ENCODE results near the gene FAM241B. TPM values are rescaled to one million over a fixed set of nuclear protein-coding genes. Genes with fewer than 3 reads are reported as not detected.

The FAM241B gene
- total RNA-seq, 4 donors from 2014 or later: 0.84 to 2.3 (median 1.8) TPM

DNA sequence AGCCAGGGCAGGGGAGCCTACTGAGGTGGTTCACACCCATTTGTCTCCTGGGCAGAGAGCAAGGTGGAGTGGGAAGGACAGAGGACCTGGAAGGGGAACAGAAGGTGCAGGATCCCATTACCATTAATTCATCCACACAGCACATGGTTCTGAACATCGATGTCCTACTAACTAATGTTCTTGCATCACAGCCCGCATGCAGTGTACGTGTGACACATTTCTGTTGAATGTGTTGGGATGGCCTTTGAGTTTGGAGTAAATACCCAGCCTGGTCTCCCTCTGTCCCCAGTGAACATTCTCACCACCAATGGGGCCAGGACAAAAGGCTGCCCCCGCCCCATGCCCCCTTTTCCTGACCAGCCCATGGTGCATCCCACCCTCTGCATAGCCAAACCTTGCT lies 46.3 kb downstream of the FAM241B start:
- ATAC-seq (ENCODE audit: low FRiP score) (no peak), DNase-seq (ENCODE audit: low spot score) (no peak)
- TF ChIP-seq, protein P1, sequence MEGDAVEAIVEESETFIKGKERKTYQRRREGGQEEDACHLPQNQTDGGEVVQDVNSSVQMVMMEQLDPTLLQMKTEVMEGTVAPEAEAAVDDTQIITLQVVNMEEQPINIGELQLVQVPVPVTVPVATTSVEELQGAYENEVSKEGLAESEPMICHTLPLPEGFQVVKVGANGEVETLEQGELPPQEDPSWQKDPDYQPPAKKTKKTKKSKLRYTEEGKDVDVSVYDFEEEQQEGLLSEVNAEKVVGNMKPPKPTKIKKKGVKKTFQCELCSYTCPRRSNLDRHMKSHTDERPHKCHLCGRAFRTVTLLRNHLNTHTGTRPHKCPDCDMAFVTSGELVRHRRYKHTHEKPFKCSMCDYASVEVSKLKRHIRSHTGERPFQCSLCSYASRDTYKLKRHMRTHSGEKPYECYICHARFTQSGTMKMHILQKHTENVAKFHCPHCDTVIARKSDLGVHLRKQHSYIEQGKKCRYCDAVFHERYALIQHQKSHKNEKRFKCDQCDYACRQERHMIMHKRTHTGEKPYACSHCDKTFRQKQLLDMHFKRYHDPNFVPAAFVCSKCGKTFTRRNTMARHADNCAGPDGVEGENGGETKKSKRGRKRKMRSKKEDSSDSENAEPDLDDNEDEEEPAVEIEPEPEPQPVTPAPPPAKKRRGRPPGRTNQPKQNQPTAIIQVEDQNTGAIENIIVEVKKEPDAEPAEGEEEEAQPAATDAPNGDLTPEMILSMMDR (IDR thresholded peaks at IDR 0.05): no peak

DNA sequence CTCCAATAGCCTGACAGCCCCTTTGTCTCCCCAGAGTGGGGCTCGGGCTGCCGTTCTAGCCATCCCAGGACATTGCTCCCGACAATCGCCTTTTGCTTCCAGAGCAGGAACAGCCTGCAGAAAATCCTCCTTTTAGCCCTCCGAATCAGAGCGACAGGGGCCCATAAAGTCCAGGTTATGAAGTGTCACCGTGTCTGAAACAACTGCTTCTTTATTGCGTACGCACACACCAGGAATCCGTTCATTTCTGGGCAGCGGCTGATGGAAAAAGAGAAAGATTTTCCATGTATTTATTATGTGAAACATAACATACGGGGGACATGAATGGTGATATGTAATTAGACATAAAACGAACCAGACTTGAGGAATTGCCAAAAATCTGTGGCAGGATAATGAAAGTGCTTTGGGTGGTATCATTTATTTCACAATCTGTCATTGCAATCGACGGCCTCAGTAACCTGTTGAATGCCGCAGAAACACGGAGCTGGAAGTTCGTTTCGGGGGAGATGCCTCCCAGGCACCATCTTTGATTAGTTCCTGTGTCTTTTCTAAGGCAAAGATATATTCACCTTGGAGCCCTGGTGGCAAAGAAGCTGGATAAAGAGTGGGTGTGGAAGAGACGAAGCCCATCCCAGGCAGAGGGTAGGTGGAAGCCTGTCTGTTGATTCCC lies 48.1 kb downstream of the FAM241B start:
- TF ChIP-seq, protein P1 (IDR thresholded peaks at IDR 0.05): no peak
- DNase-seq (ENCODE audit: low spot score) (no peak), ATAC-seq (ENCODE audit: low FRiP score) (no peak)

DNA sequence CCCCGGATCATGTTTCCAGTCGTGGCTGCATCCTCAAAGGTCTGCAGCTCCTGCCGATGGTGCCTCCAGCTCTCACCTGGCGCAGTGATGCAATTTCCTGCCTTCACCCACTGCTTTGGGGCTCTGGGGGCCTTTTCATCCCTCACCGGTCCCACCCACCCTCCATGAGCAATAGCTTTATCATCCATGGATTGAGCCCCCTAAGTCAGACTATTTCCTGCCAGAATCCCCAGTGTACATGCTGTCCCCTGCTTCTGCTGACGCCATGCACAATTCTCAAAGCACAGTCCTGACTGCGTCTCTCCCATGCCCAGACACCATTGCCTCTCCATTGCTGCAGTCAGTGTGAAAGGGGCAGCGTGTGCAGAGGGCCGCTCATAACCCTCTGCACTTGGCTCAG lies 49.7 kb downstream of the FAM241B start:
- DNase-seq (ENCODE audit: low spot score) (no peak), ATAC-seq (ENCODE audit: low FRiP score) (no peak)
- TF ChIP-seq, protein P1 (IDR thresholded peaks at IDR 0.05): no peak

DNA sequence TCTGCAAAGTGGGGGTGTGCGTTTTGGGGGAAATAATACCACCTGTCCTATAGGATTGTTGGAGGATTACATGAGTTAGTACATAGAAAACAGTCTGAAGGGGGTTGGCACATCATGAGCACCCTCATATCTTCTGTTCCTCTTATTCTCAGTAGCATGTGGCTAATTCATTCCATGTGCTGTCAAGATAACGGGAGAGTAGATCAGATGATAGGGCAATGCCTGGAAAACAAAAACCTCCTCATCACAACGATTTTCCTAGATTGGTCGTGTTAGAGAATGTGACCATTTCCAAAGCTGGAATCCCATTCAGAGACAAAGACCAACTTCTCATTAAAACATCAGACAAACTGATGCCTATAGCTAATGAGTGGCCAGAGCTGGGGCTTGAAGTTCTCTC lies 50.6 kb downstream of the FAM241B start:
- DNase-seq (ENCODE audit: low spot score) (no peak), ATAC-seq (ENCODE audit: low FRiP score) (no peak)
- TF ChIP-seq, protein P1 (IDR thresholded peaks at IDR 0.05): no peak

DNA sequence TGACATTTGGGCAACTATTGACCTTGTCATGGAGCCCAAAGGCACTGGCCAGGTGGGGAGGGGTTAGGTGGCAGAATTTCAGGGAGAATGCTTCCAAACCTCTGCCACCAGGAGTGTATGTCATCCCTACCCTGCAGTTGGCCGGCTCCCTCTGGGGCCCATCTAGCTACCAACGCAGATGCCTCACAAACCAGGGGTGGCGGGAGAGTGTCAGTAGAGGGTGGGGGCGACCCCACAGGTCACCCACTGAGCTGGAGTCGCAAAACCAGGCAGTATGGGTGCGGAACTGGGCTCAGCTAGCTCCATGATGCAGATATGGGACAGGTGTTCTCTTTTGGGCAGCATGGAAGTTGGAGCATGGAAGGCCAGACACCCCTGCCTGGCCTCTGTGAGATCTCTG lies 51.4 kb downstream of the FAM241B start:
- TF ChIP-seq, protein P1 (IDR thresholded peaks at IDR 0.05): no peak
- DNase-seq (ENCODE audit: low spot score): no peak
- no peak for ATAC-seq (ENCODE audit: low FRiP score)

DNA sequence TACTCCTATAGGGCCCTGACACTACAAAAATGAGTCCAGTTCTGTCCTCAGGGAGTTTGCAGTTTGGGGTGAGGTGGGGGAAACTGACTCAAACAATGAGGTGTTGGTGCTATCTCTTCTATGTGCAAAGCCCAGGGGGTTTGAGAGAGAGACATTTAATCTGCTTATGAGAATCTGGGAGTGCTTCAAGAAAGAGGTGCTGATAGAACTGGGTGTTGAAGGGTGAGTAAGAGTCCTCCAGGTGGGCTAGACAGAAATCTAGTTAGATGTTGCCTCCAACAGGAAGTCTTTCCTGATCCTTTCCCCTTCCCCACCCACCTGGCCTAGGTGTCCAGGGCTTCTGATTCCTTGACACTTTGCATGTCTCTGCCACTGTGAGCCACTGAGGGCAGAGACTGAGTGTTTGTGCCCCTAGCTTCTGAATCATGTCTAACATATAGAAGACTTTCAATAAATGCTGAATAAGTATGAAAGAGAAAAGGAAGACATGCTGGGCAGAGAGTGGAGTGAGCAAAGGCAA lies 53.0 kb downstream of the FAM241B start:
- TF ChIP-seq, protein P1 (IDR thresholded peaks at IDR 0.05): no peak
- no peak for DNase-seq (ENCODE audit: low spot score)
- ATAC-seq (ENCODE audit: low FRiP score): no peak

Other genes starting within 250 kb of the FAM241B start
- under 1 TPM in 3 of 4 donors, not detected in 1; 0.44 to 0.96 (median 0.74) TPM for gene TACR2, start 213.3 kb upstream of the FAM241B start, total RNA-seq
- 100 to 1,000 TPM in 1 of 4 donors, 10 to 100 TPM in 3; 45.6 to 141 (median 72.5) TPM for gene TSPAN15, start 178.8 kb upstream of the FAM241B start, total RNA-seq
- gene NEUROG3, start 56.8 kb upstream of the FAM241B start, total RNA-seq: 1 to 10 TPM in 1 of 4 donors, under 1 TPM in 1, not detected in 2; 0.60 to 1.1 TPM
- under 1 TPM in 2 of 4 donors, not detected in 2; 0.46 to 0.60 TPM for gene COL13A1, start 171.7 kb downstream of the FAM241B start, total RNA-seq

Data from omental fat pad (tissue), 4 donors.